Fibroblast of lung (primary cell): ENCODE measurements around the gene PRXL2A. TPM values are rescaled to one million over a fixed set of nuclear protein-coding genes. Genes with fewer than 3 reads are reported as not detected.

Source experiments
- DNase-seq, 2 donors: peaks; one replicate each; pipeline versions ENCODE4 v3.0.0 to v3.0.0-alpha.2; 2010; ENCODE audit warnings: low read depth in 2 of 2
- H2AFZ ChIP-seq: 2 replicates; pipeline ENCODE4 v1.5.1; 2012; ENCODE audit warnings: low read length, control low read depth, inconsistent platforms
- H3K27ac ChIP-seq: 2 replicates; pipeline ENCODE4 v1.5.1; 2011; ENCODE audit warnings: low read length, control low read depth; ENCODE audit not compliant: insufficient read depth
- H3K27me3 ChIP-seq: 2 replicates; pipeline ENCODE4 v1.5.1; 2011; ENCODE audit warnings: mild to moderate bottlenecking, low read length; ENCODE audit not compliant: control insufficient read depth, insufficient read depth
- H3K36me3 ChIP-seq: 2 replicates; pipeline ENCODE4 v1.5.1; 2011; ENCODE audit warnings: low read length; ENCODE audit not compliant: control insufficient read depth, insufficient read depth
- H3K4me1 ChIP-seq: 2 replicates; pipeline ENCODE4 v1.5.1; 2011; ENCODE audit warnings: low read length; ENCODE audit not compliant: control insufficient read depth, insufficient read depth; ENCODE audit errors: extremely low read depth
- H3K4me2 ChIP-seq: 2 replicates; pipeline ENCODE4 v1.5.1; 2011; ENCODE audit warnings: low read length, control low read depth; ENCODE audit not compliant: insufficient read depth; ENCODE audit errors: extremely low read depth
- H3K4me3 ChIP-seq, 4 experiments: fragments of 200-600 bp in 1 of 4; sonication (generic) in 1 of 4; replicated peaks in 1 of 4; 2 replicates each; pipeline ENCODE4 v1.5.1; 2011 to 2016; ENCODE audit warnings: low read length in 4 of 4, low read depth in 3 of 4, mild to moderate bottlenecking in 3 of 4, control low read depth in 2 of 4, inconsistent platforms in 1 of 4, mixed read lengths in 1 of 4; ENCODE audit not compliant: insufficient read depth in 1 of 4; ENCODE audit errors: control extremely low read depth in 1 of 4
- H3K79me2 ChIP-seq: 2 replicates; pipeline ENCODE4 v1.5.1; 2012; ENCODE audit warnings: mild to moderate bottlenecking, low read length, inconsistent platforms; ENCODE audit not compliant: control insufficient read depth, insufficient read depth
- H3K9ac ChIP-seq: 2 replicates; pipeline ENCODE4 v1.5.1; 2011; ENCODE audit warnings: mild to moderate bottlenecking, low read length, control low read depth; ENCODE audit not compliant: insufficient read depth
- H3K9me3 ChIP-seq: 2 replicates; pipeline ENCODE4 v1.5.1; 2012; ENCODE audit warnings: low read depth, low read length; ENCODE audit not compliant: control insufficient read depth, insufficient read depth
- H4K20me1 ChIP-seq: 2 replicates; pipeline ENCODE4 v1.5.1; 2011; ENCODE audit warnings: low read length; ENCODE audit not compliant: control insufficient read depth, insufficient read depth; ENCODE audit errors: extremely low read depth
- CTCF ChIP-seq, 2 donors: IDR thresholded peaks in 1 of 2; conservative IDR thresholded peaks in 1 of 2; 1 replicate in 1 of 2; 2 replicates in 1 of 2; pipeline ENCODE4 v1.5.1; 2011 to 2012; ENCODE audit warnings: low read length in 2 of 2, control low read depth in 1 of 2, inconsistent platforms in 1 of 2, low read depth in 1 of 2, mild to moderate bottlenecking in 1 of 2
- EZH2 ChIP-seq: IDR thresholded peaks from 2 replicates; pipeline ENCODE4 v1.5.1; 2012; ENCODE audit warnings: low read length, control low read depth, mild to moderate bottlenecking; ENCODE audit errors: missing control alignments
- polyA plus RNA-seq, 2 donors: library from polyadenylated mRNA; depleted of rRNA in 1 of 2; stranded (reverse) in 1 of 2; unstranded in 1 of 2; fragments of >200 nt; gene quantifications; 2 replicates each; pipeline ENCODE4 v1.2.1, GENCODE V29; 2011 to 2012; ENCODE audit warnings: missing spikeins in 1 of 2
- total RNA-seq: library from RNA; depleted of rRNA; stranded (reverse); fragments of >200 nt; gene quantifications from 2 replicates; pipeline ENCODE4 v1.2.1, GENCODE V29; 2014

The PRXL2A gene
- total and polyA plus RNA-seq, 2 donors (not counting 1 experiment from before 2014, with no cell fraction given), result 1.6 to 19.2 TPM

GRCh38 chr10:80421050-80421706 lies 12.8 kb downstream of the PRXL2A start:
- TF ChIP-seq EZH2 (no peak), CTCF (conservative IDR thresholded peaks at IDR 0.05 in 1 of 2, IDR thresholded peaks at IDR 0.05 in 1 of 2; ENCODE audit: low read depth in 1 of 2, low read length in 2 of 2) (no peak)
- no peaks in the 10 kb centered on the region for H3K79me2 ChIP-seq
- H2AFZ ChIP-seq, result no peak overlapping the region
- H3K4me2 ChIP-seq, result no peak overlapping the region
- H3K27me3 ChIP-seq, result no peaks in the 10 kb centered on the region
- H4K20me1 ChIP-seq, result no peaks in the 10 kb centered on the region
- H3K4me3 ChIP-seq, result no peak overlapping the region
- H3K27ac ChIP-seq, result no peak overlapping the region
- no peak overlapping the region for H3K9ac ChIP-seq
- no peaks in the 10 kb centered on the region for H3K4me1 ChIP-seq
- no peaks in the 10 kb centered on the region for H3K9me3 ChIP-seq
- no peaks in the 10 kb centered on the region for H3K36me3 ChIP-seq
- DNase-seq, result no peak

- Histone ChIP-seq H3K4me2 (no peak overlapping the region), H4K20me1 (no peaks in the 10 kb centered on the region), H3K4me3 (no peak overlapping the region), H3K36me3 (no peaks in the 10 kb centered on the region), H3K27me3 (no peaks in the 10 kb centered on the region), H3K4me1 (no peaks in the 10 kb centered on the region), H2AFZ (no peak overlapping the region), H3K79me2 (no peaks in the 10 kb centered on the region), H3K9ac (no peak overlapping the region), H3K27ac (no peak overlapping the region), H3K9me3 (no peaks in the 10 kb centered on the region)
- no peak for TF ChIP-seq CTCF (conservative IDR thresholded peaks at IDR 0.05 in 1 of 2, IDR thresholded peaks at IDR 0.05 in 1 of 2; ENCODE audit: low read depth in 1 of 2, low read length in 2 of 2)
- TF ChIP-seq EZH2, result no peak
- DNase-seq, result no peak
These were observed 13.6 kb downstream of the PRXL2A start for GRCh38 chr10:80421707-80422536.

- Histone ChIP-seq H3K9ac (no peak overlapping the region), H3K4me2 (no peak overlapping the region), H3K27ac (no peak overlapping the region), H2AFZ (no peak overlapping the region), H3K4me1 (no peaks in the 10 kb centered on the region), H3K4me3 (no peak overlapping the region), H4K20me1 (no peaks in the 10 kb centered on the region), H3K36me3 (no peaks in the 10 kb centered on the region), H3K79me2 (no peaks in the 10 kb centered on the region), H3K27me3 (no peaks in the 10 kb centered on the region), H3K9me3 (no peaks in the 10 kb centered on the region)
- no peak for DNase-seq
- TF ChIP-seq EZH2 (no peak), CTCF (conservative IDR thresholded peaks at IDR 0.05 in 1 of 2, IDR thresholded peaks at IDR 0.05 in 1 of 2; ENCODE audit: low read depth in 1 of 2, low read length in 2 of 2) (no peak)
These were observed 17.6 kb downstream of the PRXL2A start for GRCh38 chr10:80425901-80426300.
